HCT116 (cell line): ENCODE measurements around the gene GPR108. TPM values are rescaled to one million over a fixed set of nuclear protein-coding genes. Genes with fewer than 3 reads are reported as not detected.

Experiments used
- ATAC-seq: fragments of 200-7000 bp; cut with Tn5 transposase; 2 replicates; pipeline ENCODE4 v1.9.1; 2020; ENCODE audit warnings: mild to moderate bottlenecking, moderate library complexity
- BruUV-seq: library from RNA; stranded (reverse); fragments of 400-500 nt; replicated peaks from 2 replicates; lab custom pipeline; 2021; lab: Mats Ljungman, UMichigan
- CTCF ChIA-PET: fragments of 300-600 bp; sonication (Branson Sonifier 250); formaldehyde crosslinking; loops from one replicate; lab custom pipeline; 2021; ENCODE audit warnings: antibody characterized with exemption; lab: Charles Lee
- POLR2A ChIA-PET: fragments of 300-600, 350-600 bp; sonication (Branson Sonifier 250); formaldehyde crosslinking; loops from one replicate; lab custom pipeline; 2021; ENCODE audit warnings: antibody characterized with exemption; lab: Charles Lee
- RAD21 ChIA-PET, 2 experiments: fragments of 300-600 bp; sonication (Branson Sonifier 250); formaldehyde crosslinking; loops; one replicate each; lab custom pipeline; 2023; ENCODE audit warnings: low total read pairs in 2 of 2; ENCODE audit not compliant: uncharacterized antibody in 2 of 2, unreplicated experiment in 2 of 2, low non-redundant PET in 1 of 2; lab: Charles Lee
- DNase-seq: peaks from one replicate; pipeline ENCODE4 v3.0.0-alpha.2; 2010; ENCODE audit warnings: low read depth, low spot score
- H2AFZ ChIP-seq: fragments of 200-600 bp; shearing (Covaris generic), sonication (generic); 2 replicates; pipeline ENCODE4 v1.6.1; 2017; ENCODE audit warnings: low read depth, mixed run types, mixed read lengths, antibody characterized with exemption, low read length; ENCODE audit not compliant: poor library complexity, severe bottlenecking
- H3K27ac ChIP-seq: 2 replicates; pipeline ENCODE4 v1.5.1; 2012; ENCODE audit warnings: low read depth, low read length
- H3K27me3 ChIP-seq: fragments of 200-600 bp; sonication (generic); 2 replicates; pipeline ENCODE4 v1.6.1; 2016; ENCODE audit warnings: mixed run types, low read length, mixed read lengths; ENCODE audit not compliant: insufficient read depth
- H3K36me3 ChIP-seq, 2 experiments: fragments of 200-500 bp in 1 of 2; fragments of 200-600 bp in 1 of 2; sonication (Bioruptor generic) in 1 of 2; sonication (generic) in 1 of 2; 2 replicates each; pipeline versions ENCODE4 v1.5.1 to v1.6.1; 2014 to 2016; ENCODE audit warnings: low read length in 2 of 2, inconsistent platforms in 1 of 2, mixed read lengths in 1 of 2, mixed run types in 1 of 2; ENCODE audit not compliant: insufficient read depth in 2 of 2, control insufficient read depth in 1 of 2
- H3K4me1 ChIP-seq, 2 experiments: fragments of 200-600 bp in 1 of 2; sonication (generic) in 1 of 2; 2 replicates each; pipeline versions ENCODE4 v1.5.1 to v1.6.1; 2012 to 2017; ENCODE audit warnings: low read length in 2 of 2, inconsistent platforms in 1 of 2, mild to moderate bottlenecking in 1 of 2, mixed read lengths in 1 of 2, mixed run types in 1 of 2, moderate library complexity in 1 of 2; ENCODE audit not compliant: insufficient read depth in 2 of 2, control insufficient read depth in 1 of 2
- H3K4me2 ChIP-seq: fragments of 200-600 bp; sonication (generic); 2 replicates; pipeline ENCODE4 v1.6.1; 2017; ENCODE audit warnings: mixed run types, low read length, mixed read lengths
- H3K4me3 ChIP-seq, 2 experiments: fragments of 200-600 bp in 1 of 2; sonication (generic) in 1 of 2; replicated peaks in 1 of 2; 2 replicates each; pipeline ENCODE4 v1.5.1; 2011 to 2016; ENCODE audit warnings: low read length in 2 of 2, control low read depth in 1 of 2, low read depth in 1 of 2, mild to moderate bottlenecking in 1 of 2, mixed read lengths in 1 of 2, mixed run types in 1 of 2
- H3K79me2 ChIP-seq: fragments of 200-600 bp; sonication (generic); 2 replicates; pipeline ENCODE4 v1.6.1; 2017; ENCODE audit warnings: mild to moderate bottlenecking, mixed run types, low read length, moderate library complexity, mixed read lengths; ENCODE audit not compliant: insufficient read depth
- H3K9ac ChIP-seq: fragments of 200-600 bp; sonication (generic); 2 replicates; pipeline ENCODE4 v1.6.1; 2016; ENCODE audit warnings: low read length, mixed read lengths
- H3K9me2 ChIP-seq: fragments of 200-600 bp; sonication (generic), shearing (Covaris generic); 2 replicates; pipeline ENCODE4 v1.6.1; 2017; ENCODE audit warnings: mixed run types, mild to moderate bottlenecking, moderate library complexity; ENCODE audit not compliant: insufficient read depth
- H3K9me3 ChIP-seq, 2 experiments: fragments of 200-500 bp in 1 of 2; fragments of 200-600 bp in 1 of 2; sonication (Bioruptor generic) in 1 of 2; sonication (generic) in 1 of 2; 2 replicates each; pipeline ENCODE4 v1.6.1; 2014 to 2017; ENCODE audit warnings: low read length in 2 of 2, mixed read lengths in 2 of 2, inconsistent platforms in 1 of 2, low read depth in 1 of 2, mild to moderate bottlenecking in 1 of 2, mixed run types in 1 of 2, moderate library complexity in 1 of 2; ENCODE audit not compliant: control insufficient read depth in 1 of 2, insufficient read depth in 1 of 2
- H4K20me1 ChIP-seq: fragments of 200-600 bp; sonication (generic), shearing (Covaris generic); 2 replicates; pipeline ENCODE4 v1.6.1; 2017; ENCODE audit warnings: mixed run types, mild to moderate bottlenecking, moderate library complexity; ENCODE audit not compliant: insufficient read depth
- EZH2phosphoT487 ChIP-seq: fragments of 200-600 bp; IDR thresholded peaks from 2 replicates; pipeline ENCODE4 v1.6.1; 2018; ENCODE audit warnings: antibody characterized with exemption, borderline replicate concordance
- REST ChIP-seq: IDR thresholded peaks from 2 replicates; pipeline ENCODE4 v1.6.1; 2012; ENCODE audit warnings: low read depth
- intact Hi-C: fragments of 100-400 bp; cut with micrococcal nuclease; formaldehyde crosslinking; loops from 2 replicates; pipeline ENCODE4 v1.10.0; 2022
- total RNA-seq: library from RNA; stranded (reverse); gene quantifications from one replicate; pipeline ENCODE4 v1.2.1, GENCODE V29; 2021; ENCODE audit not compliant: unreplicated experiment

Gene GPR108
- total RNA-seq, 1 experiment from 2014 or later = 75.0 TPM

GRCh38 chr19:6768236-6768785, 30.9 kb upstream of the GPR108 start:
- Histone ChIP-seq H3K9me2 (no peaks in the 10 kb centered on the region), H3K27me3 (no peaks in the 10 kb centered on the region), H3K27ac (peak overlapping the region; percentile 56), H3K4me1 (peaks cover 22 to 43% of the 10 kb centered on the region in 2 experiments), H3K9ac (peak overlapping the region; percentile 77), H3K36me3 (peaks cover 2 to 3% of the 10 kb centered on the region in 2 experiments; a peak in 2 of 4 replicates), H2AFZ (no peak overlapping the region), H3K4me3 (peak overlapping the region; percentile 71 to 96), H3K4me2 (peak overlapping the region; percentile 95), H3K79me2 (peaks cover 40% of the 10 kb centered on the region), H3K9me3 (no peaks in the 10 kb centered on the region), H4K20me1 (no peaks in the 10 kb centered on the region)
- BruUV-seq = TSS peak; percentile 66
- ATAC-seq (no peak), DNase-seq (no peak)
- ChIA-PET CTCF (interaction anchor here (0.9 to 1.8 kb wide), 3 partner anchors 30 to 94 kb away, joined by 3 to 6 read pairs (median 3); no protein-coding TSS in a partner anchor), RAD21 (interaction anchor here (0.8 to 1.3 kb wide), 3 partner anchors 30 to 60 kb away, joined by 3 to 6 read pairs (median 4); partner anchors contain the start of gene GPR108 (in 1 of the 2)), POLR2A (interaction anchor here (0.6 to 1.0 kb wide), 3 partner anchors 38 to 632 kb away, joined by 3 to 5 read pairs (median 4); no protein-coding TSS in a partner anchor)
- no peak for TF ChIP-seq REST
- TF ChIP-seq EZH2phosphoT487 = no peak
- intact Hi-C loops = no loop called here
